ENCODE data around the gene CCDC39.

GRCh38 chr3:180612364-180612763 is 66.9 kb downstream of the CCDC39 start:
- TF ChIP-seq MAZ (CRISPR knock-in tag; conservative IDR thresholded peaks at IDR 0.05 in 1 of 2, IDR thresholded peaks at IDR 0.05 in 1 of 2) (no peak), POLR2AphosphoS5 (IDR thresholded peaks at IDR 0.05; ENCODE audit: control insufficient read depth, insufficient read depth, low read depth, low read length) (no peak), HDAC2 (IDR thresholded peaks at IDR 0.05) (no peak), CCAR2 (IDR thresholded peaks at IDR 0.05; ENCODE audit: low read depth, low read length) (no peak), CTCF (IDR thresholded peaks at IDR 0.05 in 2 of 3, conservative IDR thresholded peaks at IDR 0.05 in 1 of 3; ENCODE audit: insufficient read depth in 2 of 3, low read depth in 1 of 3, low read length in 3 of 3) (no peak)

Measured in K562 (cell line).